Skin epidermis (tissue), 12 donors: Measurements from ENCODE around the gene KCTD15.

Source experiments
- H3K27ac ChIP-seq, 21 experiments: fragments of 200-600 bp; sonication (generic) in 11 of 21; one replicate each; pipeline ENCODE4 v1.5.0; 2020; ENCODE audit warnings: mild to moderate bottlenecking in 3 of 21, inconsistent platforms in 2 of 21, moderate library complexity in 2 of 21
- H3K4me3 ChIP-seq, 7 experiments: fragments of 200-600 bp; sonication (generic) in 2 of 7; one replicate each; pipeline ENCODE4 v1.5.0; 2020; ENCODE audit warnings: inconsistent platforms in 2 of 7, mild to moderate bottlenecking in 2 of 7, moderate library complexity in 1 of 7

The KCTD15 gene

GRCh38 chr19:33789344-33789743 is 7.3 kb upstream of the KCTD15 start:
- Histone ChIP-seq H3K4me3 (no peak overlapping the region), H3K27ac (no peak overlapping the region)

- peak overlapping the region; percentile 81 to 99 (median 98) for H3K27ac ChIP-seq
- peak overlapping the region; percentile 58 to 80 (median 77) for H3K4me3 ChIP-seq
Measured at GRCh38 chr19:33794683-33795369, 1.8 kb upstream of the KCTD15 start.

- H3K27ac ChIP-seq = peak overlapping the region; percentile 81 to 99 (median 98)
- peak overlapping the region; percentile 58 to 80 (median 77) for H3K4me3 ChIP-seq
Measured at GRCh38 chr19:33795370-33796163, 1.1 kb upstream of the KCTD15 start.

GRCh38 chr19:33797802-33798671 is 1.4 kb downstream of the KCTD15 start:
- peak overlapping the region; percentile 53 to 99 (median 98) for H3K27ac ChIP-seq
- H3K4me3 ChIP-seq = peak overlapping the region; percentile 58 to 80 (median 77)

- Histone ChIP-seq H3K4me3 (peak overlapping the region; percentile 58 to 80 (median 77)), H3K27ac (peak overlapping the region in 20 of 21 experiments; percentile 53 to 99 (median 98))
Measured at GRCh38 chr19:33798681-33799111, 2.0 kb downstream of the KCTD15 start.

- H3K27ac ChIP-seq = peak overlapping the region in 8 of 21 experiments; percentile 1 to 99 (median 20)
- peak overlapping the region in 1 of 7 experiments; percentile 0 for H3K4me3 ChIP-seq
Measured at GRCh38 chr19:33799476-33799875, 2.8 kb downstream of the KCTD15 start.

- Histone ChIP-seq H3K27ac (peak overlapping the region in 3 of 21 experiments; percentile 14 to 38 (median 25)), H3K4me3 (peak overlapping the region in 1 of 7 experiments; percentile 0)
Measured at GRCh38 chr19:33800012-33800680, 3.5 kb downstream of the KCTD15 start.

GRCh38 chr19:33801411-33801810 is 4.7 kb downstream of the KCTD15 start:
- peak overlapping the region in 1 of 21 experiments; percentile 28 for H3K27ac ChIP-seq
- H3K4me3 ChIP-seq = no peak overlapping the region

GRCh38 chr19:33802001-33802400 is 5.3 kb downstream of the KCTD15 start:
- peak overlapping the region in 6 of 21 experiments; percentile 3 to 84 (median 20) for H3K27ac ChIP-seq
- no peak overlapping the region for H3K4me3 ChIP-seq

- H3K27ac ChIP-seq = peak overlapping the region in 8 of 21 experiments; percentile 9 to 84 (median 62)
- no peak overlapping the region for H3K4me3 ChIP-seq
Measured at GRCh38 chr19:33802801-33803200, 6.1 kb downstream of the KCTD15 start.

GRCh38 chr19:33803383-33803782 is 6.7 kb downstream of the KCTD15 start:
- peak overlapping the region in 14 of 21 experiments; percentile 3 to 84 (median 54) for H3K27ac ChIP-seq
- no peak overlapping the region for H3K4me3 ChIP-seq

- Histone ChIP-seq H3K4me3 (no peak overlapping the region), H3K27ac (peak overlapping the region in 17 of 21 experiments; percentile 3 to 84 (median 59))
Measured at GRCh38 chr19:33804021-33804799, 7.5 kb downstream of the KCTD15 start.

- H3K27ac ChIP-seq = peak overlapping the region in 12 of 21 experiments; percentile 3 to 84 (median 45)
Measured at GRCh38 chr19:33805313-33805712, 8.6 kb downstream of the KCTD15 start.

GRCh38 chr19:33805840-33806433 is 9.3 kb downstream of the KCTD15 start:
- Histone ChIP-seq H3K4me3 (no peak overlapping the region), H3K27ac (peak overlapping the region in 12 of 21 experiments; percentile 3 to 84 (median 40))

More at GRCh38 chr19:33805313-33805712, 8.6 kb downstream of the KCTD15 start:
- H3K4me3 ChIP-seq = no peak overlapping the region

GRCh38 chr19:33806434-33806881 is 9.8 kb downstream of the KCTD15 start:
- H3K27ac ChIP-seq = peak overlapping the region in 7 of 21 experiments; percentile 18 to 57 (median 32)
- no peak overlapping the region for H3K4me3 ChIP-seq

- no peak overlapping the region for H3K4me3 ChIP-seq
- H3K27ac ChIP-seq = peak overlapping the region in 1 of 21 experiments; percentile 57
Measured at GRCh38 chr19:33808399-33808798, 11.7 kb downstream of the KCTD15 start.

GRCh38 chr19:33809960-33810359 is 13.3 kb downstream of the KCTD15 start:
- peak overlapping the region in 1 of 21 experiments; percentile 6 for H3K27ac ChIP-seq

GRCh38 chr19:33810821-33811220 is 14.2 kb downstream of the KCTD15 start:
- no peak overlapping the region for H3K4me3 ChIP-seq
- no peak overlapping the region for H3K27ac ChIP-seq

More at GRCh38 chr19:33809960-33810359, 13.3 kb downstream of the KCTD15 start:
- H3K4me3 ChIP-seq = no peak overlapping the region
